Suprapubic skin (tissue), 4 donors: Measurements from ENCODE around the gene LTF. TPM values are rescaled to one million over a fixed set of nuclear protein-coding genes. Genes with fewer than 3 reads are reported as not detected.

ENCODE experiments used
- DNase-seq, 2 donors: peaks; one replicate each; pipeline ENCODE4 v3.0.0-alpha.2; 2019; ENCODE audit warnings: low spot score in 2 of 2
- H3K27ac ChIP-seq: fragments of 200-600 bp; sonication (generic); one replicate; pipeline ENCODE4 v1.5.1; 2019
- H3K27me3 ChIP-seq: fragments of 200-600 bp; sonication (generic); one replicate; pipeline ENCODE4 v1.5.1; 2019
- H3K36me3 ChIP-seq: fragments of 200-600 bp; sonication (generic); one replicate; pipeline ENCODE4 v1.5.1; 2019
- H3K4me1 ChIP-seq: fragments of 200-600 bp; sonication (generic); one replicate; pipeline ENCODE4 v1.5.1; 2019
- H3K4me3 ChIP-seq: fragments of 200-600 bp; sonication (generic); one replicate; pipeline ENCODE4 v1.5.1; 2019; ENCODE audit warnings: mild to moderate bottlenecking
- H3K9me3 ChIP-seq: fragments of 200-600 bp; sonication (generic); one replicate; pipeline ENCODE4 v1.5.1; 2019
- EP300 ChIP-seq: sonication (generic); formaldehyde crosslinking; IDR thresholded peaks from one replicate; pipeline ENCODE4 v1.6.1; 2017; ENCODE audit warnings: antibody characterized with exemption
- POLR2A ChIP-seq, 2 donors: fragments of 450-650 bp; IDR thresholded peaks; one replicate each; pipeline ENCODE4 v1.6.1; 2017; ENCODE audit warnings: antibody characterized with exemption in 2 of 2, mild to moderate bottlenecking in 2 of 2, moderate library complexity in 2 of 2
- POLR2AphosphoS5 ChIP-seq, 3 donors: sonication (generic); formaldehyde crosslinking; IDR thresholded peaks; one replicate each; pipeline ENCODE4 v1.6.1; 2017; ENCODE audit warnings: antibody characterized with exemption in 3 of 3
- WGBS: methylation state at CpG from one replicate; pipeline ENCODE4 v1.1.5; 2018; 5-methylcytosine and 5-hydroxymethylcytosine counted together
- total RNA-seq, 4 donors: library from RNA; depleted of rRNA; stranded (reverse); fragments of >200 nt; gene quantifications; one replicate each; pipeline ENCODE4 v1.1.0, GENCODE V29; 2016
- TF ChIP-seq, protein P1 (sequence below), 2 donors: fragments of 200-600 bp in 1 of 2; fragments of 450-650 bp in 1 of 2; sonication (generic) in 1 of 2; IDR thresholded peaks; one replicate each; pipeline ENCODE4 v1.5.1; 2016 to 2019; ENCODE audit warnings: antibody characterized with exemption in 2 of 2, mild to moderate bottlenecking in 1 of 2, moderate library complexity in 1 of 2

Gene LTF
- total RNA-seq, 4 donors from 2014 or later: 2.3 to 8.6 (median 3.7) TPM

DNA sequence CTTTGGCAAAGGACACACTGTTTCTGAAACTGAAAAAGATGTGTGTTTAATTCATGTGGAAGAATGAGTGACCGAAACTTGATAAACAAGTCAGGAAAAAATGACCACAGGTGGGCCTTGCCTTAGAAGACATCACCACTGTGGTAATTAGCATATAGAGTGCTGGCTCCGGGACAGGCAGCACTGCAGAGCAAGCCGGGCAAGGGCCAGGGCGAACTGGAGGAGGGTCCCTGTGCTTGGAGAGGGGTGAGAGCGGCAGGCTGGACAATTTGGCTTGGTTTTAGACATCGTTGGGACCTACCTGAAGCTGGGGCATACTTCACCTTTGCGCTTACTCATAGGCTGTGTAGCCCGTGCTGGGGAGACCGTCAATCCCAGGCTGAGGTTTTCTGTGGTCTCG is 41.2 kb upstream of the LTF start:
- H3K4me3 ChIP-seq: no peak overlapping the region
- TF ChIP-seq POLR2AphosphoS5 (IDR thresholded peaks at IDR 0.05) (no peak), EP300 (no peak), POLR2A (IDR thresholded peaks at IDR 0.05) (no peak)
- TF ChIP-seq, protein P1, sequence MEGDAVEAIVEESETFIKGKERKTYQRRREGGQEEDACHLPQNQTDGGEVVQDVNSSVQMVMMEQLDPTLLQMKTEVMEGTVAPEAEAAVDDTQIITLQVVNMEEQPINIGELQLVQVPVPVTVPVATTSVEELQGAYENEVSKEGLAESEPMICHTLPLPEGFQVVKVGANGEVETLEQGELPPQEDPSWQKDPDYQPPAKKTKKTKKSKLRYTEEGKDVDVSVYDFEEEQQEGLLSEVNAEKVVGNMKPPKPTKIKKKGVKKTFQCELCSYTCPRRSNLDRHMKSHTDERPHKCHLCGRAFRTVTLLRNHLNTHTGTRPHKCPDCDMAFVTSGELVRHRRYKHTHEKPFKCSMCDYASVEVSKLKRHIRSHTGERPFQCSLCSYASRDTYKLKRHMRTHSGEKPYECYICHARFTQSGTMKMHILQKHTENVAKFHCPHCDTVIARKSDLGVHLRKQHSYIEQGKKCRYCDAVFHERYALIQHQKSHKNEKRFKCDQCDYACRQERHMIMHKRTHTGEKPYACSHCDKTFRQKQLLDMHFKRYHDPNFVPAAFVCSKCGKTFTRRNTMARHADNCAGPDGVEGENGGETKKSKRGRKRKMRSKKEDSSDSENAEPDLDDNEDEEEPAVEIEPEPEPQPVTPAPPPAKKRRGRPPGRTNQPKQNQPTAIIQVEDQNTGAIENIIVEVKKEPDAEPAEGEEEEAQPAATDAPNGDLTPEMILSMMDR (IDR thresholded peaks at IDR 0.05): no peak
- no peaks in the 10 kb centered on the region for H3K27me3 ChIP-seq
- no peak overlapping the region for H3K27ac ChIP-seq
- H3K36me3 ChIP-seq: no peaks in the 10 kb centered on the region
- no peaks in the 10 kb centered on the region for H3K4me1 ChIP-seq
- H3K9me3 ChIP-seq: no peaks in the 10 kb centered on the region
- DNase-seq: no peak
- 89% methylated on average over 10 of the region's 10 CpGs for WGBS

DNA sequence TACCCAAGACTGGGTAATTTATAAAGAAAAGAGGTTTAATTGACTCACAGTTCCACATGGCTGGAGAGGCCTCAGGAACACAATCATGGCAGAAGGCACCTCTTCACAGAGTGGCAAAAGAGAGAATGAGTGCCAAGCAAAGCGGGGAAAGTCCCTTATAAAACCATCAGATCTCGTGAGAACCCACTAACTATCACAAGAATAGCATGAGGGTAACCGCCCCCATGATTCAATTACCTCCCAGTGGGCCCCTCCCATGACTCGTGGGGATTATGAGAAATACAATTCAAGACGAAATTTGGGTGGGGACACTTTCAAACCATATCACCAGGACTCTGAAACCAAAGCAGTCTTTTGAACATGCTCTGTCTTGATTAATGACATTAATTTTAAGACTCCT is 40.1 kb upstream of the LTF start:
- no peak overlapping the region for H3K4me3 ChIP-seq
- no peak overlapping the region for H3K27ac ChIP-seq
- no peaks in the 10 kb centered on the region for H3K4me1 ChIP-seq
- H3K9me3 ChIP-seq: no peaks in the 10 kb centered on the region
- 48% methylated on average over 5 of the region's 5 CpGs for WGBS
- no peaks in the 10 kb centered on the region for H3K27me3 ChIP-seq
- TF ChIP-seq, protein P1 (IDR thresholded peaks at IDR 0.05): no peak
- TF ChIP-seq EP300: no peak
- no peak for TF ChIP-seq POLR2A (IDR thresholded peaks at IDR 0.05)
- no peak for TF ChIP-seq POLR2AphosphoS5 (IDR thresholded peaks at IDR 0.05)
- no peak for DNase-seq
- no peaks in the 10 kb centered on the region for H3K36me3 ChIP-seq

DNA sequence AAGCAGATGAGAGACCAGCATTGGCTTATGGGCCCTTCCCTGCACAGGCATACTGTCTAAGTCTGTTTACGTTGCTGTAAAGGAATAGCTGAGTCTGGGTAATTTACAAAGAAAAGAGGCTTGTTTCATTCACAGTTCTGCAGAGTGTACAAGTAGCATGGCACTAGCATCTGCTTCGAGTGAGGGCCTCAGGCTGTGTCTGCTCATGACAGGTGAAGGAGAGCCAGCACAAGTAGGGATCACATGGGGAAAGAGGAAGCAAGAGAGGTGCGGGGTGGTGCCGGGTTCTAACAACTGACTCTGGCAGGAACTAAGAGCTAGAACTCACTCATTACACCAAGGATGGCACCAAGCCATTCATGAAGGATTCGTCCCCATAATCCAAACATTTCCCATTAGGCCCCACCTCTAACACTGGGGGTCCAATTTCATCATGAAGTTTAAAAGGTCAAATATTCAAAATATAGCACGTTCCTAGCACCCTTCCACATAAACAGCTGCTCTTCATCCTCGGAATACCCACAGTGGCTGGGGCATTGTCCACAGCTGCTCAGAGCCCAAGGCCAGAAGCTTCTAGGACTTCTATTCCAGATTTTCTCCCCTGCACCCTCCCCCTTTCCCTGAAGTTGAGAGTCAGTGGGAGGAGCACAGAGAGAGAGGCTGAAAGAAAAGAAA is 38.6 kb upstream of the LTF start:
- Histone ChIP-seq H3K9me3 (no peaks in the 10 kb centered on the region), H3K27ac (no peak overlapping the region), H3K36me3 (no peaks in the 10 kb centered on the region), H3K4me3 (no peak overlapping the region), H3K4me1 (no peaks in the 10 kb centered on the region), H3K27me3 (no peaks in the 10 kb centered on the region)
- TF ChIP-seq EP300 (no peak), POLR2A (IDR thresholded peaks at IDR 0.05) (no peak)
- 71% methylated on average over 7 of the region's 7 CpGs for WGBS
- DNase-seq: no peak

DNA sequence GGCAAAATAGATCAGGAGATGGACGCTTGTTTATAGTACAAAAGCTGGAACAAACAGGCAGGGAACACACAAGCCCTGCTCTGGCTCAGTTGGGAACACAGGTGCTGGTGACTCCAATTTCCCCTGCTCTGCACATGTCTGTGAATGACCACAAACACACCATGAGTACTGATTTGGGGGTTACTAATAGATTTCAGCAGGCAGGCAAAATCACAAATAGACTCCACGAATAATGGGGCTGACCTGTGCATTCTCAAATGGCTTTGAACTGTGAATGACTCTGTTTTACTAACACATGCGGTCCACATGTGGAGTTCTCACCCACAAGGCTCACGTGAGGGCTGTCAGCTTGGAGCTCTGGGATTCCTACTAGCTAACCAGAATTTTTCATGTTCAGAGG is 37.0 kb upstream of the LTF start:
- H3K4me3 ChIP-seq: no peak overlapping the region
- no peaks in the 10 kb centered on the region for H3K36me3 ChIP-seq
- no peak for TF ChIP-seq POLR2AphosphoS5 (IDR thresholded peaks at IDR 0.05)
- TF ChIP-seq POLR2A (IDR thresholded peaks at IDR 0.05): no peak
- TF ChIP-seq EP300: no peak
- TF ChIP-seq, protein P1 (IDR thresholded peaks at IDR 0.05): no peak
- no peak overlapping the region for H3K27ac ChIP-seq
- H3K27me3 ChIP-seq: no peaks in the 10 kb centered on the region
- no peaks in the 10 kb centered on the region for H3K4me1 ChIP-seq
- no peaks in the 10 kb centered on the region for H3K9me3 ChIP-seq
- WGBS: 78% methylated on average over 4 of the region's 4 CpGs
- no peak for DNase-seq

DNA sequence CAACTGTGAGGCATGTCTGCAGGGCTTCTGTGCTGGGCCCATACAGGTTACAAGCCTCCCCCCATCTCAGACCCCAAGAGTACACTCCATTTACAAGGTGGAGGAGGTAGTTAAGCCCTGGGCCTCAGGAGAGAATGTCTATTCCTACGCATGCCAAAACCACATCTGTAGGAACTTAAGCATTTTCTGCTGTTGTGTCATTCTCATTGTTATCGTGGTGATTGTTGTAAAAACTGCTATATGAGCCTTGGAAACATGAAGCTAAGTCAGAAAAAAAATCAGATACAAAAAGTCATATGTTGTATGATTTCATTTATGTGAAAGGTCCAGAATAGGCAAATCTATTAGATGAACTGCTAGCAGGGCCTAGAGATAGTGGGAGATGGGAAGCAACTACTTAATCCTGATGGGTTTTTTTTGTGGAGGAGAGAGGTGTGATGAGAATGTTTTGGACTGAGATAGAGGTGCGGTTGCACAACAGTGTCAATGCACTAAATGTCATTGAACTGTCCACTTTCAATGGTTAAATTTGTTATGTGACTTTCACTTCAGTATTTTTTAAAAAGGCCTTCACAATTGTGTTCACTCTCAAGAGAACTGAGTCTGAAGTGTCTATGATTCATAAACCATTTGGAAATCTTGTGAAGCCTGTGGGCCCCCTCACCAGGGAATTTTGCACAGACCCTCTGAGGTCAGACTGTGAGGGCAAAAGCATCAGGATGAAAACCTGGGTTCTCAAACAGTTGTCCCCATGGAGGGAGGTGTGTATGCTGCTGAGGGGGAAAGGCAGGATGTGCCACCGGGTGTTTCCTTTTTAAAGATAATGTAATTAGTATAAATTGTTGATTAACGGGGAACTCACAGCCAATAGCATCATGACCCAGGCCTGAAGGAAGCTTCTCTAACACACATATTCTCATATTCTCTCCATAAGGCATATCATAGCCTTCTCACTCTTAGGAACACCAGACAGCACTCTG is 36.2 kb upstream of the LTF start:
- H3K27ac ChIP-seq: no peak overlapping the region
- no peaks in the 10 kb centered on the region for H3K27me3 ChIP-seq
- DNase-seq: no peak
- no peak overlapping the region for H3K4me3 ChIP-seq
- no peaks in the 10 kb centered on the region for H3K9me3 ChIP-seq
- no peaks in the 10 kb centered on the region for H3K4me1 ChIP-seq
- TF ChIP-seq POLR2AphosphoS5 (IDR thresholded peaks at IDR 0.05) (no peak), POLR2A (IDR thresholded peaks at IDR 0.05) (no peak), EP300 (no peak)
- TF ChIP-seq, protein P1 (IDR thresholded peaks at IDR 0.05): no peak
- H3K36me3 ChIP-seq: no peaks in the 10 kb centered on the region
- 76% methylated on average over 5 of the region's 5 CpGs for WGBS
